Measurements from ENCODE around the gene LRRC8E.

Gene LRRC8E

DNA sequence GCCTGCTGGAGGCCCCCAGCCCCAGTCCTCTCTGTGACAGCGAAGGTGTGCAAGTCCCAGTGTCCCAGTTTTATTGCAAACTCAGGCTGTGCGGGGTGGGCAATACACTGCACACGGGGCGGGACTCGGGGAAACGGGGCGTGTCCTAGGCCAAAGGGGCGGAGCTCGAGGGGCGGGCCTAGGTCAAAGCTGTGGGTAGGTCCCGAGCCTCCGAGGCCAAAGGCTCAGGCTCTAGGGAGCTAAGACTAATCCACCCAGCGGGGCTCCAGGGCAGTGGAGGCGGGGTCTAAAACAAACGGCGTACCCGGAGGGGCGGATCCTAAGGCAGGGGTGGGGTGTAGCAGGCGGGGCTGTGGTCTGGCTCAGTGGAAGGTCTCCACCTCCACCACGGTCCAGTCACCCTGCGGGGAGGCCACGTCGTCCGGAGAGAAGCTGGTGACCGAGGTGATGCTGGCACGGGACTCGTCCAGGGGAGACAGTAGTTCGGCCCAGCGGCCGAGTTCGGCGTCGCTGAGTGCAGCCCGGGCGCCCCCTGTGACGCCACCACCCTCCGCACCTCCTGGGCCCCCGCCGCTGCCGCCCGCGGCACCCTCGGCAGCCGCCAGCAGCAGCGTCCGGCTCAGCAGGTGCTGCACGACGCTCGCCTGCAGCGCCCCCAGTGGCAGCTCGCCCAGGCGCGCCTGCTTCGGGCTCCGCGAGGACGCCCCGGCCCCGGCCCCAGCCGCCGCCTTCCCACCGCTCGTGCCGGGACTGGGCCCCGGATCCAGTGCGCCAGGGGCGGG lies 19.4 kb upstream of the LRRC8E start:
- DNase-seq: peak; percentile 88

DNA sequence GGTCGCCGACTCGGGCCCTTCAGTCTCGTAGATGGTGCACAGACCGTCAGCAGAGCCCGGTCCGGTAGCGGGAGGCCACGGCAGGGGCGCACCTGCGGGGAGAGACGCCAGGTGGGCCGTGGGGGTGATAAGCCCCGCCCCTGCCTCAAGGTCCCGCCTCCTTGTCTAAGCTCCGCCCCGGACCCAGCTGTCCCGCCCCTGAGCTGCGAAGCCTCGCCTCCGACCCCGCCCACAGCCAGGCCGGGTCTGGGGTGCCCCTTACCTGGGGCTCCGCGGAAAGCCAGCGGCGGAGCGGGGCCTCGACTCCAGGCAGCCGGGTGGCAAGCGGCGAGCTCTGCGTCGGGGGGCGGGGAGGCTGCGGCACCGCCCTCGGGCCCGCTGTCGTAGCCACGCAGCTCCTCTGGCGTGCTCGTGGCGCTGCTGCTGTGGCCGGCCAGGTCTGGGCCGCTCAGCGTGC lies 18.8 kb upstream of the LRRC8E start:
- DNase-seq: peak; percentile 55

DNA sequence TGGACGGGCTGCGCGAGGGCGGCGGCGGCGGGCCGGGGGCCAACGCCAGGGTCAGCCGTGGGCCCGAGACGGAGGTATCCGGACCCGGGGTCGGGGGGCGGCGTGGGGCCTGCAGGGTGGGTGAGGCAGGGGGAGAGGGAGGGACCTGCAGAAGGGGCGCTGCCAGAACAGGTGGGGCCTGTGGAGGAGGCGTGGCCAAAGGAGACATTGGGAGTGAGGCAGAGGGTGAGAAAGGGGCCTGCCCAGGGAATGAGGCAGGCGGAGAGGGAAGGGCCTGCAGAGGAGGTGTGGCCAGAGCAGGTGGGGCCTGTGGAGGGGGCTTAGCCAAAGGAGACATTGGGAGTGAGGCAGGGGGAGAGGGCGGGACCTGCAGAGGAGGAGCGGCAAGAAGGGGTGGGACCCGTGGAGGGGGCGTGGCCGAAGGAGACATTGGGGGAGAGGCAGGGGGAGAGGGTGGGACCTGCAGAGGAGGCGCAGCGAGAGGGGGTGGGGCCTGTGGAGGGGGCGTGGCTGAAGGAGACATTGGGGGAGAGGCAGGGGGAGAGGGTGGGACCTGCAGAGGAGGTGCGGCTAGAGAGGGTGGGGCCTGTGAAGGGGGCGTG lies 18.3 kb upstream of the LRRC8E start:
- peak; percentile 46 for DNase-seq

DNA sequence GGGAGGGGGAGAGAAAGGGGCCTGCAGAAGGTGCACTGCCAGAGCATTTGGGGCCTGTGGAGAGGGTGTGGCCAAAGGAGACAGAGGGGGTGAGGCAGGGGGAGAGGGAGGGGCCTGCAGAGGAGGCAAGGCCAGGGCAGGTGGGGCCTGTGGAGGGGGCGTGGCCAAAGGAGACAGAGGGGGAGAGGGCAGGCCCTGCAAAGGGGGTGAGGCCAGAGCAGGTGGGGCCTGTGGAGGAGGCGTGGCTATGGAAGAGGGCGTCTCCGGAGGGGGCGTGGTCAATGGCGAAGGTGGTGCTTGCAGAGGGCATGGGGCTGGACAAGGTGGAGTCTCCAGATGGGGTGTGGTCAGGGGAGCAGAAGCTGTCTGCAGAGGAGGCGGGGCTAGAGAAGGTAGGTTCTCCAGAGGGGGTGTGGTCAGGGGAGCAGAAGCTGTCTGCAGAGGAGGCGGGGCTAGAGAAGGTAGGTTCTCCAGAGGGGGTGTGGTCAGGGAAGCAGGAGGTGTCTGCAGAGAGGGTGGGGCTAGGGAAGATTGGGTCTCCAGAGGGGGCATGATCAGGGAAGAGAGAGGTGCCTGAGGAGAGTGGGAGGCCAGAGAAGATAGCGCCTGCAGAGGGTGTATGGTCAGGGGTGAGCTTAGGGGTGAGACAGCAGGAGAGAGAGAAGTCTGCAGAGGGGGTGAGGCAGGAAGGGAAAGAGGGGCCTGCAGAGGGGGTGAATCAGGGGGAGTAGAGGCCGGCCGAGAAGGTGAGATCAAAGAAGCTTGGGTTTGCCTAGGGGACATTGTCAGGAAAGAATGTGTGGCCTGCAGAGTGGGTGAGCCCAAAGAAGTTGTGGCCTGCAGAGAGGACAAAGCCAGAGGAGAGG lies 17.5 kb upstream of the LRRC8E start:
- DNase-seq: peak; percentile 60

DNA sequence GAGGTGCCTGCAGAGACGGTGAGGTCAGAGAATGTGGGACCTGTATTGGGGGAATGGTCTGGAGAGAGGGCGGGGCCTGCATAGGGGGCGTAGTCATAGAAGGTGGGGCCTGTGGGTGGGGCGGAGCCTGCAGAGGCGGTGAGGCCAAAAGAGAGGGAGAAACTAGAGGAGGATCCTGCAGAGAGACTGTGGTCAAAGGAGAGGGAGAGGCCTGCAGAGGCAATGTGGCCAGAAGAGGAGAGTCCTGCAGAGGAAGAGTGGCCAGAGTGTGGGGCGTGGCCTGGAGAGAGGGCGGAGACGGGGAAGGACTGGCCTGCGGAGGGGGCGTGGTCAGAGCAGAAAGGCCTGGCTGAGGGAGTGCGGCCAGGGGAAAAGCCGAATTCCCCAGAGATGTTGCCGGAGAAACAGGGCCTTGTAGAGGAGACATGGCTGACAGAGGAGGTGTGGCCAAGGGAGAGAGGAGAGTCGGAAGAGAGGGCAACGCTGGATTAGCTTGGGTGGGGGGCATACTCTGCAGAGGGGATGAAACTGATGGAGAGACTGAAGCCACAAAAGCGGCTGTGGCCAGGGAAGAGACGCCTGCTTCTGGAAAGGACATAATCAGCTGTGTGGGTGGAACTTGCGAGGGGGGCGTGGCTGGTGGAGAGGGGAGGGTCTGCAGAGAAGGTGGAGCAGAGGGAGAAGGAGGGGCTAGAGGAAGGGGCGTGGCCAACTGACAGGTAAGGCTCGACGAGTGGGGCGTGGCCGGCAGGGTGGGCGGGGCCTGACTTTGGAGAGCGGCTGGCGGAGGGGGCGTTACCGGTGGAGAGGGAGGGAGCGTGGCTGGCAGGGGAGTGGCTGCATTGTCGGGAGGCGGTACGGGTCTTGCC lies 16.6 kb upstream of the LRRC8E start:
- peak; percentile 93 for DNase-seq

DNA sequence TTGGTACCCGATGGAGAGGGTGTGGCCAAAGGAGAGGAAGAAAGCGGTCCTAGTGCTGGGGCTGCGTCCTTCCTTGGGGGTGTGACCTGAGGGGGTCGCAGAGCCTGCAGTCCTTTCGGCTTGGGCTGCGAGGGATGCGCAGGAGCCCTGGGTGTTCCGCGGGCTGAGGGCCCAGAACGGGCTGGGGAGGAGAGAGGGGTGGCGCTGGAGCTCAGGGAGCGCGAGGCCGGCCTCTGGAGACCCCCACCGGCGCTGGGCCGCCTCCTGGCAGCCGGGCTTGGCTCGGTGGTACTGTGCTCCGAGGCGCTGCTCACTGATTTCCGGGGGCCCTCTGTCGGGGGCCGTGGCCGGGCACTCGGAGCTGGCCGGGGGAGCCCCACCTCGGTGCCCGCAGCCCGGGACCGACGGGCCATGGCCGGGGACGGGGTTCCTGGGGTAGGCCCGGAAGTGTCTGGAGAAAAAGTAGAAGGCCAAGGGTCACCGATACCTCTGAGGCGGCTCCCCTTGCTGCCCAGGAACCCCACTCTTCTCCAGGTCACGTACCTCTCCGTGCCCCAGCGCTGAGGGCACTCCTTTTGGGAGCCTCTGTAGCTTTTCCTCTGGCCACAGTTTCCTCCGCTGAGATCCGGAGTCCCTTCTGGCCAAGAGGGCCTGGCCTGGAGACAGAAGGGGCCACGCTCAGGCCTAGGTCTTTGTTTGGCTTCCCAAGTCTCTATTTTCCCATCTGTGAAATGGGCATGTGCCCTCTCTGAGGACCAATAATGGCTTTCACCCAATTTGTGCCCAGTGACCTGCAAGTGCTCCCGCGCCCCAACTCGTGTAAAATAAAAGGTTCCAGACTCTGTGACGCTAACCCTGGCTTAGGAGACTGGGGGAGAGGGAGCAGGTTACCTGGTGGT lies 15.8 kb upstream of the LRRC8E start:
- no peak for DNase-seq

DNA sequence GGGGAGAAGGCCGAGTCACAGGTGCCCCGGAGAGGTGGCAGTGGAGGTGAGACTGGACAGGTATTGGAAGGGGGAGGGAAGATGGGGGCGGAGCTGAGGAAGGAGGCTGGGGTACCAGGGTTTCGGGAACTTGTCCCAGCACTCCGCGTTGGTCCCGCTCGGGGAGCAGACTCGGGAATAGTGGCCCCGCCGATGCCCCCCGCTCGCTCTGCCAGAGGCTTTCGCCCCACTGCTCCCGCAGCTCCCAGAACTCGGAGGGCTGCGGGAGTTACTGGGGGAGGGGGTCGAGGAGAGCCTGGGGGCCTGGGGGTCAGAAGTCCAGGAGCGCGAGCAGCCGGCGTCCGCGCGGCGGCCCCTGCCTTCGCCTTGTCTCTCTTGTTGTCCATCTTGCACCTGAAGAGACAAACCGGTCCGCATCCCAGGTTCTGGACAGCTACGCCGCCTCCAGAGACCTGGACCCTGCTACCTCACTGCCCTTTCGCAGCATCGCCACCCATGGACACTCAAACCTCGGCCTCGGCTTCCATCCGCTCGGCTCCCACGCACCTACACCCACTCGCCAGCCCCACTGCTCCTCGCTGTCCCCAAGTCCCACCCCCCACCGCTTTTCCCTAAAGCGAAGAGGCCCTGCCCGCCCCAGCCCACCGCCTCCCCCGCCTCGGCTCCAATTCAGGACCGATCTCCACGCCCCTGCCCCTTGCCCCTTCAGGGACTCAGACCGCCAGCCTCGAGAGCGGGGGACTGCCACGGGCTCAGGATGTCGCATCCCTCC lies 14.8 kb upstream of the LRRC8E start:
- DNase-seq: no peak

DNA sequence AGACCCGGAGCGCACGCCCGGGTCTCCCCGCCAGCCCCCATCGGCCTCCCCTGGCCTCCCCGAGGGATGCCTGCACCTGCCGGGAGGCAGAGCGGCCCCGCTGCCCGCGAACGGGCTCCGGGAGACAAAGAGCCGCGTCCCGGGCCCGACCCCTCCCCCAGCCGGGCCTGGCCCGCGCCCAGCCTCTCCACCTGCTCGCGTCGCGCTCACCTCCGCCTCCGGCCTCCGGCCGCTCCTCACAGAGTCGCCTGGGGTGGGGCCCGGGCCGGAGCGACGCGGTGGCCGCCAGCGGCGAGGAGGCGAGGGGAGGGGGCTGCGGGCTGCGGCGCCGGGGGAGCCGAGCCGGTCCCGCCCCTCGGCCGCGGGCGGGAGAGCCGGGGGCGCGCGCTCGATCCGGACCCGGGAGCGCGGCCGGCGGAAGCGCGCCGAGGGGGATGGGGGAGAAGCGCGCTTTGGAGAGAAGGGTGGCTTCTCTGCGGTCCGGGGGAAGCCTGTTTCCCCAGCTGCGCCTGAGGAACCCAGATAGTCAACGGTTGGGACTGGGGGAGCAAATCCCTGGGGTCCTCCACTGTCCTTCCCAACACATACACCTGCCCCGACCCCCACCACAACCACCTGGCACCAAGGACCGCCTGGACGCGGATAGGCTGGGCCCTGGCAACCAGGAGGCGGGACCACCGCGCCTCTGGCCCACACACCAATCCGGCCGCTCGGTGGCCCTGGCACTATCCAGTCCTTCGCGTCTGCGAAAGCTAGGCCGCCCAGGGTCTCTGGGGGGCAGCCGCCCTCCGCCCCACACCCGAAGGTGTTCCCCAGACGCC lies 14.0 kb upstream of the LRRC8E start, which contains the start of gene PRR36:
Gene PRR36, minus strand, starts transcription at position 315 of the 821 bp plus-strand sequence. CDS start 701 bp downstream, outside the sequence.
- DNase-seq: peak; percentile 18

DNA sequence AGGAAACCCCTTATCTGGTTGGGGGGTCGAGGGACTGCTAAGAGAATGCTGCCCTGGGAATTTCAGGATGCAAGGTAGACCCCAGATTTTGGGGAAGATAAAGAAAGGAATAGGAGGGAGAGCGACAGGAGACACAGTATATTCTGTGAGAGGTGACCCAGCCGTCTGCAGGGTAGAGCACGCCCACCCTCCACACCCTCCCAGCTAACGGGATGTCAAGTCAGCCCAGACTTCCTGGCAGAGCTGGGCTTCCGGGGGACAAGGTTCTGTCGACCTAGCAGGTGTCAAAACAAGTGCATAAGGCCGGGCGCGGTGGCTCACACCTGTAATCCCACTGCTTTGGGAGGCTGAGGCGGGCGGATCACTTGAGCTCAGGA lies 13.4 kb upstream of the LRRC8E start:
- DNase-seq: no peak

DNA sequence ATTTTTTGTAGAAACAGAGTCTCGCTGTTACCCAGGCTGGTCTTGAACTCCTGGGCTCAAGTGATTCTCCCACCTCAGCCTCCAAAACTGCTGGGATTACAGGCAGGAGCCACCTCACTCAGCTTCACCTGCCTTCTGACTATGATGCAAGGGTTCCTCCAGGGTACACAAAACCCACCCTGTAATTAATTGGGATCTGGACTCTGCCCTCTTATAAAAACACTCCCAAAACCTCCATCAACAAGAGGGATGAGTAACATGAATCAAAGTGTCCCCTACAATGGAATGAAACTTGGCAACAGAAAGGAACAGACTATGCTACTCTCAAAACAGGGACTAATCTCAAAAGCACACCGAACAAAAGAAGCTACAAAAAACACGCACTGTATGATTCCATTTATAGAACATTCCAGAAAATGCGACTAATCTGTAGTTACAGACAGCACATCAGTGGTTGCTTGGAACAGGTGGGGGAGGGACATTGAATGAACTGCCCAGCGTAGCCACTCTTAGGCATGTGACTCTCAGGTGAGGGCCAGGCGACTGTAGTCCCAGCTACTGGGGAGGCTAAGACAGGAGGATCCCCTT lies 11.0 kb upstream of the LRRC8E start:
- no peak for DNase-seq

DNA sequence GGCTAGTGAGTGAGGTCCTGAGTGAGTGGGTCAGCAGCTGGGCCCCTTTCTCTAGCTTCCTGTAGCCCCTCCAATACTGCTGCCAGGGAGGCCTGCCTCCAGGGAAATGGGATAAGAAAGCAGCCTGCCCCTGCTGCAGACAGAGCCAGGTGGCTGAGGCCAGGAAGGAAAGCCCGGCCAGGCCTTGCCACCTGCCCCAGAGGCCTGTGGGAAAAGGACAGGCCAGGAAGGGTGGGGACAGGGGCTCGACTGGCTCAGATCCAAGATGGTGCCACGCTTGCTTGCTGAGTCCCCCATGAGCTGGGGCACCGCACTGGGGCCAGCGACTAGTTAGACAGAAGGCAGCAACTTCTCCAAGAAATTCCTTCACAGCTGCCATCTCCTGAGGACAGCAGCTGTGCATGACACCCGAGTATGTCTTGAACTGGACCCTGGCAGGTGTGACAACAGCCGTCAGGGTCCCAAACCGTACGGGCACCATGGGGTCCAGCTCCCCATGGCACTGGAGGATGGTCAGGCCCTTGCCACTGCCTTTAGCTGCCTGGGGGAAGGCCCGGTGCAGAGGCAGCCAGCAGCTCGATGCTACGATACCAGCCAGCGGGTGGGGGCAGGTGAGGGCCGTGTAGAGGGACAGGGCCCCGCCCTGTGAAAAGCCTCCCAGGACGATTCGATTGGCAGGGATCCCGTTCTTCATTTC lies 9.1 kb upstream of the LRRC8E start:
- no peak for DNase-seq

DNA sequence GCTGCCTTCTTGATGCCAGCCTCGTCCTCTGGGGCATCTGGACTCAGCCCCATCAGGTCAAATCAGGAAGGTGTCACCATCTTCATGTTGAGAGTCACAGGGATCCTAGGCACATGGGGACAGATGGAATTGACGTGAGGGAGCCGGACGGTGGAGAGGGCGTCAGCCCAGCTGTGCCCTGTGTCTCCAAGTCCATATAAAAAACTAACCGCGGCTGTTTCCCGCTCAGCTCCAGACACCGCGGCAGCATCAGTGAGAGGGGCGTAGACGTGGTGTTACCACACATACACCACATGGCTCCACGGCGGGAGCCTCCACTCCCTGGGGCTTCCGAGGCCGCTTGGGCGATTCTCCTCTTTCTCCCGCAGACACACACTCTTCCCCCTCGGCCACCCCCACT lies 8.5 kb upstream of the LRRC8E start:
- DNase-seq: no peak

DNA sequence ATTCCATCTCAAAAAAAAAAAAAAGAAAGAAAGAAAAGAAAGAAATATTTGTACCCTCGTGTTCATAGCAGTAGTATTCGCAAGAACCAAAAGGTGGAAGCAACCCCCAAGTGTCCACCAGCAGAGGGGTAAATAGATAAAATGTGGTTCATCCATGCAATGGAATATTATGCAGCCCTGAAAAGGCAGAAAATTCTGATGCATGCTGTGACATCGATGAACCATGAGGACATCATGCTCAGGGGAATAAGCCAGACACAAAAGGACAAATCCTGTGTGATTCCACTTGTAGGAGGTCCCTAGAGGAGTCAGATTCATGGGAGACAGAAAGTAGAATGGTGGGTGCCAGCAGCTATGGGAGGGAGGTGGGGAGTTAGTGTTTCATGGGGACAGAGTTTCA lies 6.4 kb upstream of the LRRC8E start:
- no peak for DNase-seq

DNA sequence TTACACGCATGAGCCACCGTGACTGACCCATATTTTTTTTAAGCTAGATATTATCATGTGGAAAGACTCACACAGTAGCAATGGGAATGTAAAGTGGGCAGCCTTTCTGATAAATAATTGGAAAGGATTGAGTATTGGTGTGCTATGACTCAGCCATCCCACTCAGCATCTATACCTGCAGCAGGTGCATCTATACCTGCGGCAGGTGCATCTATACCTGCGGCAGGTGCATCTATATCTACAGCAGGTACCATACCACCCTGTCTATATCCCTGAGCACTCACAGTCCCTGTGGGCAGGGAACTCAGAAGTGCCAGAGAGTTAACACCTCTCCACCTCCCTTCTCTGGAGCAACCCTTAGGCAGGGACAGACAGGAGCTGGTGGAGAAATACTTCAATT lies 5.2 kb upstream of the LRRC8E start:
- DNase-seq: no peak

DNA sequence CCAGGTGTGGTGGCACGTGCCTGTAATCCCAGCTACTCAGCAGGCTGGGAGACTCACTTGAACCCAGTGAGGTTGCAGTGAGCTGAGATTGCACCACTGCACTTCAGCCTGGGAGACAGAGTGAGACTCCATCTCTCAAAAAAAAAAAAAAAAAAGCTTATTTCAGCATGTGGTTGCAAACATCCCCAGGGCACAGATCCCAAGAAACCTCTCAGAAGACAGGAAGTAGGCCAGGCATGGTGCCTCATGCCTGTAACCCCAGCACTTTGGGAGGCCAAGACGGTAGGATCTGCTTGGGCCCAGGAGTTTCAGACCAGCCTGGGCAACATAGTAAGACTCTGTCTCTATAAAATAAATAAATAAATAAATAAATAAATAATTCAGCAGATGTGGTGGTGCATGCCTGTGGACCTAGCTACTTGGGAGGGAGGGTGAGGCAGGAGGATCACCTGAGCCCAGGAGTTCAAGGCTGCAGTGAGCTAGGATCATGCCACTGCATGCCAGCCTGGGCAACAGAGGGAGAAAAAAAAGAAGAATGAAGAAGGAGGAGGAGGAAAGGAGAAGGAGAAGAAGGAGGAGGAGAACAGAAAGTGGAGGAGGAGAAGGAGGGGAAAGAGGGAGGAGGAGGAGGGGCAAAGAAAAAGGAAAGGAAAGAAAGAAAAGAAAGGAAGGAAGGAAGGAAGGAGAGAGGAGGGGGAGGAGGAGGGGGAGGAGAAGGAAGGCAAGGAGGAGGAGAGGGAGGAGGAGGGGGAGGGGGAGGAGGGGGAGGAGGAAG lies 4.3 kb upstream of the LRRC8E start:
- peak; percentile 72 for DNase-seq

DNA sequence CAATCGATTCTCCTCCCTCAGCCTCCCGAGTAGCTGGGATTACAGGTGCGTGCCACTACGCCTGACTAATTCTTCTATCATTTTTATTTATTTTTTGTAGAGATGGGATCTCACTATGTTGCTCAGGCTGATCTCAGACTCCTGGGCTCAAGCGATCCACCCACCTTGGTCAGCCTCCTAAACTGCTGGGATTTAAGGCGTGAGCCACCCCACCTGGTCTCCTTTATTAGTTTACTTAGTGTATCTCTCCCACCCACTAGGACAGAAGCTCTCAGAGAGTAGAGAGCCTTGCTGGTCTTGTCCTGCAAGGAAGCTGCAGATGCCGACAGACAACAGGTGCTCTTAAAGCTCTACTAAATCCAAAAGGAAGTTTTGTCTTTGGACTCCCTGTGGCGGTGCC lies 2.5 kb upstream of the LRRC8E start:
- no peak for DNase-seq

DNA sequence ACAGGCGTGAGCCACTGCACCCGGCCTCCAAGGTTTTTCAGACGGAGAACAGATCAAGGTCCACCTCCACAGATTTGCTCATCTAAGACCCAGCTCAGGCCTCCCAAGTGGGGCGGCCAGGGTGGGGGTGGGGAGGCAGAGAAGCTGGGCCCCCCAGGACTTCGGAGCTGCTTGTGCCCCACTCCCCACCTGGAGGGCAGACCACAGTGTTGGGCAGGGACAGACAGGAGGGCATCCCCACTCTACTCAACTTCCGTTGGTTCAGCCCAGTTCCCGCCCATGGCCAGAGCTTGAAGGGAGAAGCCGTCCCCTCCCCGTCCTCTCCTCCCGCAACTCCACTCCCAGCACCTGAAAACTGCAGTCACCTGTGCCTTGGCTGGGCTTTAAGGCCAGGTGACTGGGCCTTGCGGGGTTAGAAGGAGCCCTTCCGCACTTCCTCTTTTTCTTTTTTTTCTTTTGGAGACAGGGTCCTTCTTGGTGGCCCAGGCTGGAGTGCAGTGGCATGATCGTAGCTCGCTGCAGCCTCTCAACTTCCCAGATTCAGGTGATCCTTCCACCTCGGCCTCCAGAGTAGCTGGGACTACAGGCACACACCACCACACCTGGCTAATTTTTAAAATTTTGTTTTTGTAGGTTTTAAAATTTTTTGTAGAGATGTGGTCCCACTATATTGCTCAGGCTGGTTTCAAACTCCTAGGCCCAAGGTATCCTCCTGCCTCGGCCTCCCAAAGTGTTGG lies 734 bp upstream of the LRRC8E start:
- no peak for DNase-seq
